ENCODE results near the gene GHRH.

The GHRH gene

GRCh38 chr20:37236462-37236861 lies 25.2 kb downstream of the GHRH start:
- DNase-seq = no peak

- no peak for DNase-seq
Measured at GRCh38 chr20:37235065-37235464, 26.5 kb downstream of the GHRH start.

GRCh38 chr20:37234254-37234581 lies 27.4 kb downstream of the GHRH start:
- DNase-seq = no peak

DNA sequence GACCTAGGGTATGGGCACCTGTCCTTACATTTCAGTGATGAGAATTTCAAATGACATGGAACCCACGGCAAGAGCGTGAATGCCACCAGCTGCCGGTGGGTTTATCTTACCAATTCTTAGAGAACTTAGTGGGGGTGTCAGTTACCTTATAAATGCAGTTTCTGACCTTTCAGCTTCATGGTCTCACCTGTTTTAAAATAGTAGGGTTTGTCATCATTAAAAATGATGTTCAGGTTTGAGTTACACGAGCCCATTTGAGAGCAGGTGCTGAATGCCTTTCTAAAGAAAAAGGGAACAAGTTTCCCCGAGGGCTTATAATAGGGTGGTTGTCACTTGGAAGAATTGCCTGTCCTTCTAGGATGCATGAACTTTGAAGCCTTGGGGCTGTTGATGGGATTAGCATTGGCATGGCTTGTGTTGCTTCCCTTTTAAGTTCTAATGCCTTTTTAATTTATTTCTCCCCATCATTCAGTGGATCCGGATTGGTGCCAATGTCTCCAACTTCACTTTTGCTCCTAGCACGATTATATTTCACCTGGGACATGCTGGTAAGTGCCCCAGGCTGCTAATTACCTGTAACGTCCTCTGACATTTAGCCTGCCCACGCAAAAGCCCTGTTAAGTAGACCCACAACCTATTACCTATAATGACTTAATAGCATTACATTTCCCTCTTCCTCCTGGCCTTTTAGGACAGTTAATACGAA lies 27.9 kb downstream of the GHRH start:
- no peak for DNase-seq

- no peak for DNase-seq
Measured at GRCh38 chr20:37231947-37232630, 29.5 kb downstream of the GHRH start.

GRCh38 chr20:37230200-37230599 lies 31.4 kb downstream of the GHRH start:
- DNase-seq = no peak

GRCh38 chr20:37229357-37229756 lies 32.3 kb downstream of the GHRH start:
- no peak for DNase-seq

- no peak for DNase-seq
Measured at GRCh38 chr20:37228656-37229055, 33.0 kb downstream of the GHRH start.

DNA sequence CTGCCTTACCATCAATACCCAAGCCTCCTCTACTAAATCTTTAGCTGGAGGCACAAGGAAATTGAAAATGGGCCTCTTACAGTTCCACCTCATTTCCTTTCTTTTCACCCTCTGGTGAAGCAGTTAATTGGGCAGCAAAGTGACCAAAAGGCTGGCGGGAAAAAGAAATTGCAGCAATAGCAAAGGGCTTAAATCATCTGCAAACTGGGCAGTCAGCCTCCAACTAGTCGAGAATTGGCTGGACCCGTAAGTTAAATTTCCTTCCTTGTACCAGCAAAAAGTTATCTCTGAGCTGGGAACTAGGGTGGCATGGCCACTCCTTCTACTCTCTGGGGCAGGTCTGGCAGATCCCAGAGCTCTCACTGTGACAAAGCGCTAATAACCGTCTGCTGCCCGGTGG lies 33.5 kb downstream of the GHRH start:
- DNase-seq = no peak

DNA sequence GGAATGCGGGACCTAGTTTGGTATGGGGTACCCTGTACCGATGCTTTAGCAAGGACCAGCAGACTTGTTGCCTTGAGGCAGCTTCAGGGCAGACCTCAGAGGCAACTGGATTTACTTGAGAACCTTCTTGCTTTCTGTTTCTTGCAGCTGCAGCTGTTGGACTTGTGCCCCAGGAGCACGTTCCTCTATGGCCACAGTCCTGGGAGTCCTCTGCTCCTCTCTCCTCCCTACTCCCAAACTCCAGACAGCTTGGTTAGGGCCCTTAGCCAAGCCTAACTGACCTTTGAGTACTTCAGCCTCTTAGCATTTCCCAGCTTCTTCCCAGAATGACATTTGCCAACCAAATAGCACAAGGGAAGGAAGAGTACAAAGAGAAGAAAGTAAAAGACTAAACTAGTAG lies 34.7 kb downstream of the GHRH start:
- no peak for DNase-seq

DNA sequence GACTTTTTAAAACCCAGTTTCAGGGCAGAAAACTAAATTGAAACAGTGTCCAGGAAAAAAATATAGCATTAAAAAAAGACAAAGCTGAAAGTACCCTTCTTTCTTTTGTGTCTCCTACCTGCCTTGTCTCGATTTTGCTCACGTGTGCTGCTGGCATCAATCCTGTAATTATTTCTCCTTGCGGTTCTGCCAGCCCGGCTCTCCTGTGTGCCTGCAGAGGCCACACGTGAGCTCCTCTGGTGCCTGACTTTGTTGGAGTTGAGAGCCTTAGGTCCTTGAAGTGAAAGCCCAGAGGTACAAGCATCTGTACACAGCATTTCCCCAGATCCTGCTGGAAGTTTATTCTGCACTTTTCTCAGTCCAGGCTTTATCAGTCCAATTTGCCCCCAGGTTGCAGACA lies 36.5 kb downstream of the GHRH start:
- DNase-seq = no peak

DNA sequence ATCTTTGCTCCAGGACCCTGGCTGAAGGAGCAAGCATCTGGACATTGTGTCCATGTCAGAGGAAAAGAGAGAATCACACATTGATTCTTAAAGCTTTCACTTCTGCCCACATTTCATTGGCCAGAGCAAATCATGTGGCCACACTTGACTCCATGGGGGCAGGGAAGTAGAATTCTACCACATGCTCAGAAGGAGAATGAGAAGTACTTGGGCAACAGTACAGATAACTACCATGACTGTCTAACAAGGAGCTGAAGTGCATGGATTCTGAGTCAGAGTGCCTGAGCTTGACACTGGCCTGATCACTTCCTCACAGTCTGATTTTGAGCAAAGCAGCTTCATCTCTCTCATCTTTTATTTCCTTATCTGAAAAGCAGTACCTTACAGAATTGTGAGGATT lies 38.6 kb downstream of the GHRH start:
- no peak for DNase-seq

GRCh38 chr20:37222086-37222485 lies 39.5 kb downstream of the GHRH start:
- no peak for DNase-seq

DNA sequence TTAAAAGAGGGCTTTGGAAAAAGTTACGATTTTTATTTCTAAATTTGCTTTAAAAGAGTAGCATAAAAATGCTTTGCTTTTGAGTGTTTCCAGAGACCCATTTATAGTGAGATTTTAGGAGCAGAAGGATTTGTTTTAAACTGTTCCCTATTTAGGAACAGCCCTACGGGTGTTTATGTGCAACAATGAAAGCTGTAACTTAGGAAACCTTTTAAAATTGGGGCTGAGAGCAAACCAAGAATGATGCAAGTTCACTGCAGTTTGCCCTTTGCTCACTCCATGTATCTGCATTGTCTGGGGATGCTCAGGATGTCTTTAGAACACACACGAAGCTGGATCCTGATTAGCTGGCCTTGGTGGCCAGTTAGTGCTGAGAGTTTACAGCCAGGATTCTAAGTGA lies 40.9 kb downstream of the GHRH start:
- DNase-seq = no peak

- DNase-seq = no peak
Measured at GRCh38 chr20:37219751-37220668, 41.6 kb downstream of the GHRH start.

GRCh38 chr20:37218976-37219375 lies 42.6 kb downstream of the GHRH start:
- DNase-seq = no peak

- DNase-seq = no peak
Measured at GRCh38 chr20:37218441-37218840, 43.2 kb downstream of the GHRH start.

DNA sequence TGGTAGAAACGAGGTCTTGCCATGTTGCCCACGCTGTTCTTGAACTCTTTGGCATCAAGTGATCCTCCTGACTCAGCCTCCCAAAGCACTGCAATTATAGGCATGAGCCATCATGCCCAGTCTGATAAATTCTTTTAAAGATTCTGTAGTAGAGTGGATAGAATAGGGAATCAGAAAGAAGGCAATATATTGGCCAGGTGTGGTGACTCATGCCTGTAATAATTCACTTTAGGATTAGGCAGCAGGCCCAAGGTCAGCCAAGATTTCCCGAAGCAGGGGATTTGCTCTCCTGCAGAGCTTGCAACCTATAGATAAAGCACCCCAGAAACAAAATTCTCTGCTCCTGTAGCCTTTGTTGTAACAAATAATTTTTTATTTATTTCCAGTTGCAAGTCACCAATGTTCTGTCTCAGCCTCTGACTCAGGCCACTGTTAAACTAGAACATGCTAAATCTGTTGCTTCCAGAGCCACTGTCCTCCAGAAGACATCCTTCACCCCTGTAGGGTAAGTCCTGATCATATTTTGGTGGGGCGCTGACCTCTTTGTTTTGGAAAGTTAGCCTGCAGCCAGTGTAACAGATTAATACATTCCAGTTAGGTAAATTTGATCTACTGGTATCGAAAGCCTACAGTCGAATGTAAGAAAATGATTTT lies 51.8 kb downstream of the GHRH start:
- DNase-seq = no peak

- no peak for DNase-seq
Measured at GRCh38 chr20:37209193-37209592, 52.4 kb downstream of the GHRH start.

- no peak for DNase-seq
Measured at GRCh38 chr20:37207171-37207570, 54.4 kb downstream of the GHRH start.

- DNase-seq = no peak
Measured at GRCh38 chr20:37205794-37206193, 55.8 kb downstream of the GHRH start.

DNA sequence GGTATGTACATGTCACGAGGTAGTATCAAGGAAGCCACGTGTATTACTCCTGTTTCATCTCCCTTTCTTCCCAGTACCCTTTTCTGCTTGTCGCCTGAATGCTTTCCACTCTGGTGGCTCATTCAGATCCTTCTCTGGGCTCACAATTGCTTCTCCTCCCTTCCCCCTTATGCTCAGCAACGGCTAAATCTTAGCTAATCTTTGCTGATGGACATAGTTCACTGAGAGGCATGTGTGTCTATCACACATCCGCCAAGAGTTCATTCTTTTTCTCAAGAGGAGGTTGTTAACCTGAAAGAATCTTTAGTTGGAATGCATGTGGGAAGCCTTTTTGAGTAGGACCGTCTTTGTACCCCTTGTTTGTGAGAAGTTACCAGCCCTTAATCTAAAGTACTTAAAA lies 56.5 kb downstream of the GHRH start:
- DNase-seq = no peak

GRCh38 chr20:37204056-37204455 lies 57.6 kb downstream of the GHRH start:
- DNase-seq = no peak
